Left ventricle myocardium inferior (tissue), 1 donor: ENCODE measurements around the gene CNR2. TPM values are rescaled to one million over a fixed set of nuclear protein-coding genes. Genes with fewer than 3 reads are reported as not detected.

ENCODE experiments used
- DNase-seq: peaks from one replicate; pipeline ENCODE4 v3.0.0-alpha.2; 2020
- H3K27ac ChIP-seq: fragments of 200-600 bp; replicated peaks from 2 replicates; pipeline ENCODE4 v1.8.0; 2021
- H3K27me3 ChIP-seq: fragments of 200-600 bp; 2 replicates; pipeline ENCODE4 v1.8.0; 2021; ENCODE audit warnings: low read depth
- H3K36me3 ChIP-seq: fragments of 200-600 bp; 2 replicates; pipeline ENCODE4 v1.8.0; 2021
- H3K4me1 ChIP-seq: fragments of 200-600 bp; 2 replicates; pipeline ENCODE4 v1.8.0; 2021
- H3K4me3 ChIP-seq: fragments of 200-600 bp; 2 replicates; pipeline ENCODE4 v1.8.0; 2021; ENCODE audit warnings: mild to moderate bottlenecking, moderate library complexity
- H3K9me3 ChIP-seq: fragments of 200-600 bp; replicated peaks from 2 replicates; pipeline ENCODE4 v1.8.0; 2021
- intact Hi-C: fragments of 100-400 bp; cut with micrococcal nuclease; formaldehyde crosslinking; loops from one replicate; pipeline ENCODE4 v1.11.0; 2022
- microRNA-seq: library from miRNA; unstranded; fragments of <30 nt; microRNA quantifications from one replicate; pipeline ENCODE4 v1.2.0, GENCODE V29; 2020
- total RNA-seq: library from RNA; stranded (reverse); fragmentation: NEBNext Ultra II Directional; extraction: Animal tissue kit (Norgen Biotek cat#: 25700); gene quantifications from one replicate; pipeline ENCODE4 v1.2.1, GENCODE V29; 2021
- TF ChIP-seq, protein P1 (sequence below): fragments of 200-600 bp; IDR thresholded peaks from 2 replicates; pipeline ENCODE4 v1.8.0; 2021; ENCODE audit warnings: antibody characterized with exemption, mild to moderate bottlenecking, borderline replicate concordance
- donor health status: DM: no; HTN: yes; CAD: no; lungs with severe emphysema.

CNR2 gene
- total RNA-seq, 1 donor from 2014 or later, result not detected

DNA sequence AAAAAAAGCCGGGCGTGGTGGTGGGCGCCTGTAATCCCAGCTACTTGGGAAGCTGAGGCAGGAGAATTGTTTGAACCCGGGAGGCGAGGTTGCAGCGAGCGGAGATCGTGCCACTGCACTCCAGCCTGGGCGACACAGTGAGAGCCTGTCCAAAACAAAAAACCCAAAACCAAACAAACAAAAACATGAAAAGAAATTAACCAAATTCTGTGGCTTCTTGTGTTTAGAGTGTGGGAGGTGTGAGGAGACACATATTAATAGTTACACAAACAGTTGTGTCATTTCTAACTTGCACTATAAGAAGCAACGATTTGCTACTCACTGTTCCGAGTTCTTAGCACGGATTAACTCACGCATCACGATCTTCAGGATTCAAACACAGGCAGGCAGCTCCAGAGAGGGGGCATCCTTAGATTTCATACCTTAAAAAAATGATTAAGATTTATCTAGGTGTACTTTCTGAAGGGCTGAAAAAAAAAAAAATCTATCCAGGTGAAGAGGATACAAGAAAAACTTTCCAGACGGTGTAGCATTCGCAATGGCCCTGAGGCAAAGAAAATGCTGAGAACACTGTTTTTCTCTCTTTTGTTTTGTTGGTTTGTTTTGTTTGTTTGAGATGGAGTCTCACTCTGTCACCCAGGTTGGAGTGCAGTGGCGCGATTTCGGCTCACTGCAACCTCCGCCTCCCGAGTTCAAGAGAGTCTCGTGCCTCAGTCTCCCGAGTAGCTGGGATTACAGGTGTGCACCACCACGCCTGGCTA is 87.2 kb downstream of the CNR2 start:
- peak overlapping the region; percentile 97 for H3K27ac ChIP-seq
- DNase-seq, result no peak
- TF ChIP-seq, protein P1, sequence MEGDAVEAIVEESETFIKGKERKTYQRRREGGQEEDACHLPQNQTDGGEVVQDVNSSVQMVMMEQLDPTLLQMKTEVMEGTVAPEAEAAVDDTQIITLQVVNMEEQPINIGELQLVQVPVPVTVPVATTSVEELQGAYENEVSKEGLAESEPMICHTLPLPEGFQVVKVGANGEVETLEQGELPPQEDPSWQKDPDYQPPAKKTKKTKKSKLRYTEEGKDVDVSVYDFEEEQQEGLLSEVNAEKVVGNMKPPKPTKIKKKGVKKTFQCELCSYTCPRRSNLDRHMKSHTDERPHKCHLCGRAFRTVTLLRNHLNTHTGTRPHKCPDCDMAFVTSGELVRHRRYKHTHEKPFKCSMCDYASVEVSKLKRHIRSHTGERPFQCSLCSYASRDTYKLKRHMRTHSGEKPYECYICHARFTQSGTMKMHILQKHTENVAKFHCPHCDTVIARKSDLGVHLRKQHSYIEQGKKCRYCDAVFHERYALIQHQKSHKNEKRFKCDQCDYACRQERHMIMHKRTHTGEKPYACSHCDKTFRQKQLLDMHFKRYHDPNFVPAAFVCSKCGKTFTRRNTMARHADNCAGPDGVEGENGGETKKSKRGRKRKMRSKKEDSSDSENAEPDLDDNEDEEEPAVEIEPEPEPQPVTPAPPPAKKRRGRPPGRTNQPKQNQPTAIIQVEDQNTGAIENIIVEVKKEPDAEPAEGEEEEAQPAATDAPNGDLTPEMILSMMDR, result no peak
- H3K4me1 ChIP-seq, result peaks cover 25% of the 10 kb centered on the region
- no peaks in the 10 kb centered on the region for H3K36me3 ChIP-seq
- H3K4me3 ChIP-seq, result peak overlapping the region; percentile 100
- H3K9me3 ChIP-seq, result no peaks in the 10 kb centered on the region
- no peaks in the 10 kb centered on the region for H3K27me3 ChIP-seq
- intact Hi-C loops, result no loop called here

DNA sequence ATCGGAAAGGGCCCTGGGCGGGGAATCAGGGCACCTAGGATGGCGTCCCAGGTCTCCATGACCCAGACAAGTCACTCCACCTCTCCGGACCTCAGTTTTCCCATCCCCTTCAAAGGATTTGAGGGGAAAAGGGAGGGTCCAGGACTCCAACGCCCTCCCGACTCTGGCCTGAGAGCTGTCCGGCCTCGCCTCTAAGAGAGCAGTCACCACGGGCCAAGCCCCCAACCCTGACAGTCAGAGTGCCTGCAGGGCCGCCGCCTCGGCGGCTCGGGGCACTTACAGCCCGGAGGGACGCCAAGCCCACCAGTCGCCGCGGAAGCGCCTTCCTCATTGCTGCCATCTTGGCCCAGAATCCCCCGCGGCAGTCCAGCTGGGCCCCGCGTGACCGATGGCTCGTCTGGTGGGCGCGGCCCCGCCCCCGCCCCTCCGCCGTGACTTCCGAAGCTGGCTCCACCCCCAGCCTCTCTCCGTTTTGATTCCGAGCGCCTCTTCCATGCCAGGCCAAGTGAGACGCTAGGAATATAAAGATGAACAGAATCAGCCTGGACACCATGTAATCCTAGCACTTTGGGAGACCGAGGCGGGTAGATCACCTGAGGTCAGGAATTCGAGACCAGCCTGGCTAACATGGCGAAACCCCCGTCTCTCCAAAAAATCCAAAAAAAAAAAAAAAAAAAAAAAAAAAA is 87.9 kb downstream of the CNR2 start, which contains the start of gene HMGCL:
Gene HMGCL, minus strand, starts transcription at position 354 of the 686 bp plus-strand sequence. Its CDS starts 14 bp downstream, at position 340.
- intact Hi-C loops, result no loop called here
- peak within 1 kb of the TSS; percentile 97 for H3K27ac ChIP-seq
- peaks cover 1% of the 10 kb centered on the region for H3K36me3 ChIP-seq
- TF ChIP-seq, protein P1, result no peak
- peak; percentile 92 for DNase-seq
- H3K4me3 ChIP-seq, result peak within 1 kb of the TSS; percentile 100
- H3K9me3 ChIP-seq, result no peaks in the 10 kb centered on the region
- H3K4me1 ChIP-seq, result peaks cover 25% of the 10 kb centered on the region
- no peaks in the 10 kb centered on the region for H3K27me3 ChIP-seq

DNA sequence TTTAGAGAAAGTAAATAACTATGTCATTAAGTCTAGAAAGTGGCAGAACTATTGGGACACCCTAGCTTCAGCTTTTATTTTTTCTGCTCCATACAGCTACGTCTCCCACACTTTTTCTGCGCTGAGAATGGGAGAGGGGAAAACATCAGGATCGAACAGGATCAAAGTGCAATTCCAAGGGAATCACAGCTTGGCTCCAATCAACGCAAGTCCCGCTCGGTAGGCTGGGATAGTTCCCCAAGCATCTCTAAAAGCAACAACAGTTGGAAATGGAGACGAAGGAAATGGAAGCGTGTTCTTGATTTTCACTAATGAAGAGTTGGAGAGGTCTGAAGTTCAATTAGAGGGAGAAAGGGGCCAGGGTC is 88.5 kb downstream of the CNR2 start:
- H3K9me3 ChIP-seq, result no peaks in the 10 kb centered on the region

DNA sequence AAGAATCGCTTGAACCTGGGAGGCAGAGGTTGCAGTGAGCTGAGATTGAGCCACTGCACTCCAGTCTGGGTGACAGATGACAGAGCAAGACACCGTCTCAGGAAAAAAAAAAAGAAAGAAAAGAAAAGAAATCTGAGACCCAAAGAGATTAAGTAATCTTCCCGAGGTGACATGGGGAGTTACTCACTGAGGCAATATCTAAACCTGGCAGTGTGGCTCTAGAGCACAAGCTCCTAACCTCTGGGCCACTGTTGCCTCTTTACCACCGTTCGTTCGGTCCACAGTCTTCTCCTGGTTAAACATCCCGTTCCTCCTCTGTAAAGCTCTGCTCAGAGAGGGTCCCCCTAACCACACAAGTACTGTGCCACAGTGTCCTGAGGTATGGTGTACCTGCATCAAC is 89.4 kb downstream of the CNR2 start:
- H3K27ac ChIP-seq, result no peak overlapping the region
- intact Hi-C loops, result no loop called here

More for the DNA sequence above, 88.5 kb downstream of the CNR2 start:
- Histone ChIP-seq H3K27ac (peak overlapping the region; percentile 97), H3K27me3 (no peaks in the 10 kb centered on the region), H3K36me3 (peaks cover 7% of the 10 kb centered on the region), H3K4me3 (peak overlapping the region; percentile 100), H3K4me1 (peaks cover 25% of the 10 kb centered on the region)
- intact Hi-C loops, result no loop called here
- DNase-seq, result no peak
- TF ChIP-seq, protein P1, result no peak

More for the DNA sequence above, 89.4 kb downstream of the CNR2 start:
- TF ChIP-seq, protein P1, result no peak
- H3K4me1 ChIP-seq, result peaks cover 25% of the 10 kb centered on the region
- no peaks in the 10 kb centered on the region for H3K27me3 ChIP-seq
- no peaks in the 10 kb centered on the region for H3K9me3 ChIP-seq
- H3K4me3 ChIP-seq, result no peak overlapping the region
- no peak for DNase-seq
- peaks cover 14% of the 10 kb centered on the region for H3K36me3 ChIP-seq

Small RNAs within 50 kb of the gene (microRNA-seq; reads per million reads assigned to microRNA genes)
- gene MIR378F, result not detected

Other genes starting within 250 kb of the CNR2 start
- 684 TPM for gene RPL11, start 221.6 kb downstream of the CNR2 start, total RNA-seq
- 29.1 TPM for gene ELOA, start 169.9 kb downstream of the CNR2 start, total RNA-seq
- 40.3 TPM for gene PITHD1, start 134.9 kb downstream of the CNR2 start, total RNA-seq
- gene LYPLA2, start 122.2 kb downstream of the CNR2 start, total RNA-seq, result 26.2 TPM
- 6.3 TPM for gene GALE, start 112.6 kb downstream of the CNR2 start, total RNA-seq
- gene HMGCL, start 87.9 kb downstream of the CNR2 start, total RNA-seq, result 31.9 TPM
- 11.4 TPM for gene FUCA1, start 45.1 kb downstream of the CNR2 start, total RNA-seq
- gene PNRC2, start 46.5 kb upstream of the CNR2 start, total RNA-seq, result 92.3 TPM
- 56.5 TPM for gene SRSF10, start 67.0 kb upstream of the CNR2 start, total RNA-seq
- 440 TPM for gene MYOM3, start 198.8 kb upstream of the CNR2 start, total RNA-seq
- gene IL22RA1, start 229.8 kb upstream of the CNR2 start, total RNA-seq, result 0.14 TPM